ENCODE results near the gene INTS7. TPM values are rescaled to one million over a fixed set of nuclear protein-coding genes. Genes with fewer than 3 reads are reported as not detected.

Gene INTS7
- total and polyA plus RNA-seq, 4 donors = 3.9 to 14.4 (median 10.2) TPM

- H3K4me1 ChIP-seq (ENCODE audit: control insufficient read depth in 4 of 4, insufficient read depth in 4 of 4, low read length in 3 of 4) = peaks cover 1 to 20% (median 8%) of the 10 kb centered on the region in 4 donors
- H3K27ac ChIP-seq (ENCODE audit: low read depth in 1 of 2, low read length in 2 of 2) = no peak overlapping the region
- no peaks in the 10 kb centered on the region for H3K27me3 ChIP-seq (ENCODE audit: control insufficient read depth in 4 of 4, insufficient read depth in 4 of 4, low read length in 3 of 4)
- DNase-seq (ENCODE audit: low spot score) = no peak
- H3K4me3 ChIP-seq (ENCODE audit: low read depth in 1 of 3, low read length in 3 of 3) = no peak overlapping the region
- TF ChIP-seq SP1 (IDR thresholded peaks at IDR 0.05) = no peak
- no peaks in the 10 kb centered on the region for H3K36me3 ChIP-seq (ENCODE audit: control insufficient read depth in 4 of 4, insufficient read depth in 3 of 4, low read depth in 1 of 4, low read length in 3 of 4)
- no peaks in the 10 kb centered on the region for H3K9me3 ChIP-seq (ENCODE audit: control insufficient read depth in 4 of 4, low read length in 3 of 4)
- no peak overlapping the region for H3K9ac ChIP-seq (ENCODE audit: low read depth in 1 of 2, low read length in 2 of 2)
These were observed 102.5 kb downstream of the INTS7 start for GRCh38 chr1:211932933-211933254.

GRCh38 chr1:211932231-211932932, 103.0 kb downstream of the INTS7 start:
- Histone ChIP-seq H3K36me3 (ENCODE audit: control insufficient read depth in 4 of 4, insufficient read depth in 3 of 4, low read depth in 1 of 4, low read length in 3 of 4) (no peaks in the 10 kb centered on the region), H3K27me3 (ENCODE audit: control insufficient read depth in 4 of 4, insufficient read depth in 4 of 4, low read length in 3 of 4) (no peaks in the 10 kb centered on the region), H3K9ac (ENCODE audit: low read depth in 1 of 2, low read length in 2 of 2) (no peak overlapping the region), H3K4me3 (ENCODE audit: low read depth in 1 of 3, low read length in 3 of 3) (no peak overlapping the region), H3K4me1 (ENCODE audit: control insufficient read depth in 4 of 4, insufficient read depth in 4 of 4, low read length in 3 of 4) (peaks cover 1 to 20% (median 8%) of the 10 kb centered on the region in 4 donors), H3K27ac (ENCODE audit: low read depth in 1 of 2, low read length in 2 of 2) (no peak overlapping the region), H3K9me3 (ENCODE audit: control insufficient read depth in 4 of 4, low read length in 3 of 4) (no peaks in the 10 kb centered on the region)
- WGBS = 85% methylated on average over 9 of the region's 9 CpGs
- TF ChIP-seq YY1 (IDR thresholded peaks at IDR 0.05) (no peak), FOXA2 (IDR thresholded peaks at IDR 0.05) (no peak), RXRA (IDR thresholded peaks at IDR 0.05) (no peak), ATF3 (IDR thresholded peaks at IDR 0.05) (no peak)
- DNase-seq (ENCODE audit: low spot score) = no peak

- H3K9ac ChIP-seq (ENCODE audit: low read depth in 1 of 2, low read length in 2 of 2) = no peak overlapping the region
- no peaks in the 10 kb centered on the region for H3K36me3 ChIP-seq (ENCODE audit: control insufficient read depth in 4 of 4, insufficient read depth in 3 of 4, low read depth in 1 of 4, low read length in 3 of 4)
- peak overlapping the region; percentile 82 to 95 for H3K27ac ChIP-seq (ENCODE audit: low read depth in 1 of 2, low read length in 2 of 2)
- WGBS = 88% methylated on average over 2 of the region's 2 CpGs
- no peaks in the 10 kb centered on the region for H3K9me3 ChIP-seq (ENCODE audit: control insufficient read depth in 4 of 4, low read length in 3 of 4)
- peaks cover 1 to 20% (median 8%) of the 10 kb centered on the region in 4 donors for H3K4me1 ChIP-seq (ENCODE audit: control insufficient read depth in 4 of 4, insufficient read depth in 4 of 4, low read length in 3 of 4)
- no peaks in the 10 kb centered on the region for H3K27me3 ChIP-seq (ENCODE audit: control insufficient read depth in 4 of 4, insufficient read depth in 4 of 4, low read length in 3 of 4)
- no peak for DNase-seq (ENCODE audit: low spot score)
- TF ChIP-seq ZBTB33 (IDR thresholded peaks at IDR 0.05) (no peak), HNF4G (IDR thresholded peaks at IDR 0.05) (no peak), JUND (IDR thresholded peaks at IDR 0.05) (no peak), SP1 (IDR thresholded peaks at IDR 0.05) (no peak), HNF4A (conservative IDR thresholded peaks at IDR 0.05) (no peak), EGR1 (IDR thresholded peaks at IDR 0.05; ENCODE audit: low read depth in 2 of 2) (no peak), RXRA (IDR thresholded peaks at IDR 0.05) (no peak)
- no peak overlapping the region for H3K4me3 ChIP-seq (ENCODE audit: low read depth in 1 of 3, low read length in 3 of 3)
These were observed 105.7 kb downstream of the INTS7 start for GRCh38 chr1:211929683-211930082.

GRCh38 chr1:211928993-211929637, 106.2 kb downstream of the INTS7 start:
- no peaks in the 10 kb centered on the region for H3K9me3 ChIP-seq (ENCODE audit: control insufficient read depth in 4 of 4, low read length in 3 of 4)
- H3K9ac ChIP-seq (ENCODE audit: low read depth in 1 of 2, low read length in 2 of 2) = no peak overlapping the region
- no peak for DNase-seq (ENCODE audit: low spot score)
- no peaks in the 10 kb centered on the region for H3K36me3 ChIP-seq (ENCODE audit: control insufficient read depth in 4 of 4, insufficient read depth in 3 of 4, low read depth in 1 of 4, low read length in 3 of 4)
- peak overlapping the region; percentile 82 to 95 for H3K27ac ChIP-seq (ENCODE audit: low read depth in 1 of 2, low read length in 2 of 2)
- WGBS = 43% methylated on average over 9 of the region's 9 CpGs
- no peak overlapping the region for H3K4me3 ChIP-seq (ENCODE audit: low read depth in 1 of 3, low read length in 3 of 3)
- peaks cover 1 to 20% (median 8%) of the 10 kb centered on the region in 4 donors for H3K4me1 ChIP-seq (ENCODE audit: control insufficient read depth in 4 of 4, insufficient read depth in 4 of 4, low read length in 3 of 4)
- H3K27me3 ChIP-seq (ENCODE audit: control insufficient read depth in 4 of 4, insufficient read depth in 4 of 4, low read length in 3 of 4) = no peaks in the 10 kb centered on the region
- no peak for TF ChIP-seq ZBTB33 (IDR thresholded peaks at IDR 0.05)
- peak; percentile 63 for TF ChIP-seq FOXA2 (IDR thresholded peaks at IDR 0.05)
- peak; percentile 9 for TF ChIP-seq MAX (IDR thresholded peaks at IDR 0.05)
- TF ChIP-seq RXRA (IDR thresholded peaks at IDR 0.05) = peak; percentile 49 to 58
- peak; percentile 26 to 34 for TF ChIP-seq HNF4A (conservative IDR thresholded peaks at IDR 0.05)
- no peak for TF ChIP-seq CTCF (IDR thresholded peaks at IDR 0.05; ENCODE audit: low read depth, low read length, missing input control)
